Stimulated activated CD8-positive, alpha-beta memory T cell treated with anti-CD3 and anti-CD28 coated beads, Interleukin-15, amount 100 ng/mL, for 24 hours (primary cell): ENCODE measurements around the gene MAGIX.

ENCODE experiments used
- DNase-seq: peaks from one replicate; pipeline ENCODE4 v3.0.0-alpha.2; 2020; ENCODE audit warnings: low read depth

The MAGIX gene

GRCh38 chrX:49184294-49185281, 22.0 kb downstream of the MAGIX start:
- DNase-seq: no peak

GRCh38 chrX:49186125-49187027, 23.8 kb downstream of the MAGIX start, which contains the start of gene PRICKLE3:
Gene PRICKLE3 (minus strand): TSS chrX:49186373. CDS start chrX:49186297, 76 bp downstream.
- DNase-seq: peak; percentile 26

GRCh38 chrX:49187028-49187394, 24.5 kb downstream of the MAGIX start:
- no peak for DNase-seq

- DNase-seq: no peak
Observed at GRCh38 chrX:49187526-49187925, 25.0 kb downstream of the MAGIX start.

- no peak for DNase-seq
Observed at GRCh38 chrX:49188468-49189076, 26.0 kb downstream of the MAGIX start.

GRCh38 chrX:49189606-49190005, 27.0 kb downstream of the MAGIX start:
- DNase-seq: no peak

GRCh38 chrX:49190821-49191573, 28.4 kb downstream of the MAGIX start:
- DNase-seq: peak; percentile 36

- no peak for DNase-seq
Observed at GRCh38 chrX:49191574-49192011, 29.0 kb downstream of the MAGIX start.

GRCh38 chrX:49192722-49193328, 30.3 kb downstream of the MAGIX start:
- no peak for DNase-seq

- no peak for DNase-seq
Observed at GRCh38 chrX:49193542-49193964, 31.0 kb downstream of the MAGIX start.

GRCh38 chrX:49197543-49198087, 35.1 kb downstream of the MAGIX start:
- no peak for DNase-seq

GRCh38 chrX:49198540-49199314, 36.2 kb downstream of the MAGIX start:
- DNase-seq: no peak

GRCh38 chrX:49199315-49199595, 36.7 kb downstream of the MAGIX start:
- no peak for DNase-seq

GRCh38 chrX:49199906-49200771, 37.6 kb downstream of the MAGIX start, which contains the start of gene SYP:
Gene SYP (minus strand): TSS chrX:49200193. CDS start chrX:49200186, 7 bp downstream.
- DNase-seq: peak; percentile 71

GRCh38 chrX:49202022-49202421, 39.5 kb downstream of the MAGIX start:
- no peak for DNase-seq

- no peak for DNase-seq
Observed at GRCh38 chrX:49203536-49203935, 41.0 kb downstream of the MAGIX start.

- no peak for DNase-seq
Observed at GRCh38 chrX:49204017-49204416, 41.5 kb downstream of the MAGIX start.

- DNase-seq: no peak
Observed at GRCh38 chrX:49204709-49205108, 42.2 kb downstream of the MAGIX start.

- DNase-seq: no peak
Observed at GRCh38 chrX:49205443-49205842, 42.9 kb downstream of the MAGIX start.
